ENCODE measurements around the gene AFMID. TPM values are rescaled to one million over a fixed set of nuclear protein-coding genes. Genes with fewer than 3 reads are reported as not detected.

The AFMID gene
- total and polyA plus RNA-seq, 9 of the 15 experiments (the other 6 are each of a cell fraction or from before 2014, with no cell fraction given), result 62.1 to 188 (median 74.4) TPM

DNA sequence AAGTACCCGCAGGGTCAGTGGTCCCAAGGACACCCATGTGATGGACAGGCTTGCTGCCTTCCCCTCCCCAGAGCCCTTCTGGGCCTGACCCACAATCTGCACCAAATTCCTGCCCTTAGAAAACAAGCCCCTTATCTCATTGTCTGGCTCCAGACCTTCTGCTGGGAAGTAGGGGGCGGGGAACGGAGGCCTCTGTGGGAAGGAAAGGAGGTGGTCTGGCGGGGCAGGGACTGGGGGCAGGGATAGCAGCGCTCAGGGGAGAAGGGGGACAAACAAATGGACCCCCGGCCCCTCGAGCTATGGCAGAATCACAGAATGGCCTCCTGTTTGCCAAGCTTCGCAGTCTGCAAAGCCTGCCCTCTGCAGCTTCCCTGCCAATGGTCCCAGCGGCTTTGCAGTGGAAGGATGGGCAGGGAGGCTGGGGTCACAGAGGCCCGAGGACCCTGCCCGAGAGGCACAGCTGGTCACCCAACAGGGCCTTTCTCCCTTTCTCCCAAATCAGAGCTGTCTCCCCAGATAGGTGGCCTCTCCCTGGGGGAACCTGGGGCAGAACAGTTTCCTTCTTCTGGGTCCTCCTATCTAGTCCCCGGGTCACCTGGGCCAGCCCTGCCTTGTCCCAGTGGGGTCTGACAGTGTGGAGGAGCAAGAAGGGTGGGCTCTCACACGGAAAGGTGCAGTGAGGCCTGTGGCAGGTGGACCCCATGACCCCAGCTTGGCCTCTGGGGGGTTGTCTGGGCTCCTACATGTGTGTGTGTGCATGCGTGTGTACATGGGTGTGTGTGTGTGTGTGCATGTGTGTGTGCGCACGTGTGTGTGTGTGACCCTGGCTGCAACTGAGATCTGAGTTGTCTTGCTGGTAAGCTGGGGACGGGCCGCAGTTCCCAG lies 69.8 kb downstream of the AFMID start:
- H2AFZ ChIP-seq (ENCODE audit: low read depth, low read length), result peak overlapping the region; percentile 26; the same call in 1 of the 2 replicates
- ChIA-PET POLR2A (interaction anchor here (0.6 to 1.9 kb wide), 6 partner anchors 10 to 143 kb away, joined by 3 to 7 read pairs (median 4); no protein-coding TSS in a partner anchor), CTCF (ENCODE audit: low intra/inter-chr PET ratio) (no interaction called here)
- no peaks in the 10 kb centered on the region for H4K20me1 ChIP-seq (replicated peaks; ENCODE audit: control insufficient read depth, insufficient read depth, low read length)
- peak overlapping the region; percentile 82 for H3K4me2 ChIP-seq (ENCODE audit: insufficient read depth, low read length)
- peak overlapping the region; percentile 74 to 89; a peak in 3 of 4 replicates for H3K9ac ChIP-seq (ENCODE audit: insufficient read depth in 1 of 2, low read depth in 2 of 2, low read length in 2 of 2)
- intact Hi-C loops (cut with micrococcal nuclease) (no loop called here), in situ Hi-C loops (cut with MboI) (no loop called here)
- FAIRE-seq (peak; percentile 19), DNase-seq (ENCODE audit: extremely low read depth in 1 of 4, low spot score in 3 of 4) (peak in 2 of 4 experiments; percentile 42 to 72), ATAC-seq (0 out of 3 replicates have a peak, but pooled peaks have one; percentile 3)
- H3K9me1 ChIP-seq (ENCODE audit: control insufficient read depth, insufficient read depth, low read length), result no peaks in the 10 kb centered on the region
- H3K4me1 ChIP-seq (replicated peaks in 1 of 2; ENCODE audit: control insufficient read depth in 2 of 2, insufficient read depth in 2 of 2, low read length in 2 of 2), result peaks cover 68 to 87% of the 10 kb centered on the region in 2 experiments
- peaks cover 25% of the 10 kb centered on the region for H3K79me2 ChIP-seq (ENCODE audit: control insufficient read depth, insufficient read depth, low read length)
- H3K27me3 ChIP-seq (ENCODE audit: control insufficient read depth in 2 of 2, insufficient read depth in 2 of 2, low read length in 2 of 2), result no peaks in the 10 kb centered on the region
- H3K27ac ChIP-seq (ENCODE audit: extremely low read depth, low read depth, low read length), result peak overlapping the region; percentile 78
- H3K9me3 ChIP-seq (replicated peaks; ENCODE audit: control insufficient read depth, insufficient read depth, low read depth, low read length), result no peaks in the 10 kb centered on the region
- H3K4me3 ChIP-seq, result peak overlapping the region; percentile 35; the same call in 1 of the 2 replicates
- H3K36me3 ChIP-seq (ENCODE audit: control insufficient read depth, insufficient read depth, low read length), result no peaks in the 10 kb centered on the region
- no TSS peak for BruUV-seq (replicated peaks)
- 25% methylated on average over 14 of the region's 18 CpGs for WGBS (ENCODE audit: insufficient coverage, low coverage, missing lambda C conversion rate)
- TF ChIP-seq MTA2 (IDR thresholded peaks at IDR 0.05; ENCODE audit: low read depth), result no peak; the same call in 1 of the 2 replicates
- no peak for TF ChIP-seq ZKSCAN1 (IDR thresholded peaks at IDR 0.05; ENCODE audit: low read depth, low read length)
- TF ChIP-seq ARNT (IDR thresholded peaks at IDR 0.05), result no peak
- no peak for TF ChIP-seq ZNF583 (CRISPR knock-in tag; IDR thresholded peaks at IDR 0.05)
- TF ChIP-seq, protein P1, sequence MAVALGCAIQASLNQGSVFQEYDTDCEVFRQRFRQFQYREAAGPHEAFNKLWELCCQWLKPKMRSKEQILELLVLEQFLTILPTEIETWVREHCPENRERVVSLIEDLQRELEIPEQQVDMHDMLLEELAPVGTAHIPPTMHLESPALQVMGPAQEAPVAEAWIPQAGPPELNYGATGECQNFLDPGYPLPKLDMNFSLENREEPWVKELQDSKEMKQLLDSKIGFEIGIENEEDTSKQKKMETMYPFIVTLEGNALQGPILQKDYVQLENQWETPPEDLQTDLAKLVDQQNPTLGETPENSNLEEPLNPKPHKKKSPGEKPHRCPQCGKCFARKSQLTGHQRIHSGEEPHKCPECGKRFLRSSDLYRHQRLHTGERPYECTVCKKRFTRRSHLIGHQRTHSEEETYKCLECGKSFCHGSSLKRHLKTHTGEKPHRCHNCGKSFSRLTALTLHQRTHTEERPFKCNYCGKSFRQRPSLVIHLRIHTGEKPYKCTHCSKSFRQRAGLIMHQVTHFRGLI (CRISPR knock-in tag; IDR thresholded peaks at IDR 0.05), result no peak
- TF ChIP-seq CBFA2T3 (IDR thresholded peaks at IDR 0.05), result peak; percentile 67
- no peak for TF ChIP-seq ZFP36 (IDR thresholded peaks at IDR 0.05; ENCODE audit: low read depth, low read length, partially characterized antibody)
- TF ChIP-seq, protein P2, sequence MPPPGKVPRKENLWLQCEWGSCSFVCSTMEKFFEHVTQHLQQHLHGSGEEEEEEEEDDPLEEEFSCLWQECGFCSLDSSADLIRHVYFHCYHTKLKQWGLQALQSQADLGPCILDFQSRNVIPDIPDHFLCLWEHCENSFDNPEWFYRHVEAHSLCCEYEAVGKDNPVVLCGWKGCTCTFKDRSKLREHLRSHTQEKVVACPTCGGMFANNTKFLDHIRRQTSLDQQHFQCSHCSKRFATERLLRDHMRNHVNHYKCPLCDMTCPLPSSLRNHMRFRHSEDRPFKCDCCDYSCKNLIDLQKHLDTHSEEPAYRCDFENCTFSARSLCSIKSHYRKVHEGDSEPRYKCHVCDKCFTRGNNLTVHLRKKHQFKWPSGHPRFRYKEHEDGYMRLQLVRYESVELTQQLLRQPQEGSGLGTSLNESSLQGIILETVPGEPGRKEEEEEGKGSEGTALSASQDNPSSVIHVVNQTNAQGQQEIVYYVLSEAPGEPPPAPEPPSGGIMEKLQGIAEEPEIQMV (tag; conservative IDR thresholded peaks at IDR 0.05; ENCODE audit: low read depth), result 0 out of 2 replicates have a peak, but pooled peaks have one; percentile 5
- TF ChIP-seq, protein P3, sequence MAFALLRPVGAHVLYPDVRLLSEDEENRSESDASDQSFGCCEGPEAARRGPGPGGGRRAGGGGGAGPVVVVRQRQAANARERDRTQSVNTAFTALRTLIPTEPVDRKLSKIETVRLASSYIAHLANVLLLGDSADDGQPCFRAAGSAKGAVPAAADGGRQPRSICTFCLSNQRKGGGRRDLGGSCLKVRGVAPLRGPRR (CRISPR knock-in tag; IDR thresholded peaks at IDR 0.05), result no peak
- TF ChIP-seq MYNN (IDR thresholded peaks at IDR 0.05), result no peak
- no peak for TF ChIP-seq MYNN (CRISPR knock-in tag; IDR thresholded peaks at IDR 0.05)
- TF ChIP-seq MEIS2 (IDR thresholded peaks at IDR 0.05; ENCODE audit: partially characterized antibody), result no peak
- no peak for TF ChIP-seq MCM5 (IDR thresholded peaks at IDR 0.05; ENCODE audit: low read depth)
- no peak for TF ChIP-seq PTRF (tag; IDR thresholded peaks at IDR 0.05)
- 0 out of 2 replicates have a peak, but pooled peaks have one; percentile 23 for TF ChIP-seq MBD2 (IDR thresholded peaks at IDR 0.05; ENCODE audit: borderline replicate concordance, low read depth)
- TF ChIP-seq ZNF280A (IDR thresholded peaks at IDR 0.05; ENCODE audit: low read depth, partially characterized antibody), result no peak
- no peak for TF ChIP-seq FOSL1 (tag; conservative IDR thresholded peaks at IDR 0.05)
- no peak for TF ChIP-seq KAT8 (IDR thresholded peaks at IDR 0.05; ENCODE audit: low read depth)
